ENCODE measurements around the gene TRMT10B.
"Not testable (repeated sequence)": the region's sequence is repeated elsewhere in the genome, so short reads cannot be mapped to it uniquely, and the experiment has no call there.

The TRMT10B gene

GRCh38 chr9:37801287-37801850 lies 47.8 kb downstream of the TRMT10B start:
- DNase-seq (ENCODE audit: low read depth): peak; percentile 23

GRCh38 chr9:37801959-37802711 lies 48.5 kb downstream of the TRMT10B start:
- DNase-seq (ENCODE audit: low read depth): no peak

GRCh38 chr9:37806271-37806670 lies 52.7 kb downstream of the TRMT10B start:
- DNase-seq (ENCODE audit: low read depth): no peak

GRCh38 chr9:37809676-37810075 lies 56.1 kb downstream of the TRMT10B start:
- not testable (repeated sequence) for DNase-seq (ENCODE audit: low read depth)

- no peak for DNase-seq (ENCODE audit: low read depth)
Measured at GRCh38 chr9:37811906-37812476, 58.4 kb downstream of the TRMT10B start.

GRCh38 chr9:37812773-37813379 lies 59.3 kb downstream of the TRMT10B start:
- no peak for DNase-seq (ENCODE audit: low read depth)

- DNase-seq (ENCODE audit: low read depth): no peak
Measured at GRCh38 chr9:37818849-37819248, 65.2 kb downstream of the TRMT10B start.

GRCh38 chr9:37820142-37820541 lies 66.5 kb downstream of the TRMT10B start:
- no peak for DNase-seq (ENCODE audit: low read depth)

- not testable (repeated sequence) for DNase-seq (ENCODE audit: low read depth)
Measured at GRCh38 chr9:37825174-37825573, 71.6 kb downstream of the TRMT10B start.

GRCh38 chr9:37827483-37828165 lies 74.0 kb downstream of the TRMT10B start:
- no peak for DNase-seq (ENCODE audit: low read depth)
